ENCODE results near the gene TRIM66. TPM values are rescaled to one million over a fixed set of nuclear protein-coding genes. Genes with fewer than 3 reads are reported as not detected.

The TRIM66 gene
- total RNA-seq, 2 experiments from 2014 or later: 24.7 to 28.4 TPM

GRCh38 chr11:8601376-8602133, 80.9 kb downstream of the TRIM66 start:
- no peak for TF ChIP-seq CTCF (IDR thresholded peaks at IDR 0.05)
- intact Hi-C loops (cut with micrococcal nuclease): no loop called here
- H3K9me3 Mint-ChIP-seq: no peaks in the 10 kb centered on the region

GRCh38 chr11:8598506-8598905, 84.0 kb downstream of the TRIM66 start:
- Mint-ChIP-seq H3K27me3 (peaks cover 24% of the 10 kb centered on the region), H3K4me1 (ENCODE audit: low read depth) (peaks cover 3% of the 10 kb centered on the region), H3K4me3 (no peak overlapping the region), H3K36me3 (ENCODE audit: low read depth) (no peaks in the 10 kb centered on the region), H3K9me3 (no peaks in the 10 kb centered on the region), H3K27ac (no peak overlapping the region)
- TF ChIP-seq CTCF (IDR thresholded peaks at IDR 0.05): no peak
- CTCF ChIA-PET: interaction anchor here (1.1 kb wide), 1 partner anchor 403 kb away, joined by 3 read pairs; no protein-coding TSS in a partner anchor
- no peak for DNase-seq
- intact Hi-C loops (cut with micrococcal nuclease): no loop called here
- POLR2A ChIA-PET: no interaction called here
- no peak for ATAC-seq

More at GRCh38 chr11:8601376-8602133, 80.9 kb downstream of the TRIM66 start:
- H3K27me3 Mint-ChIP-seq: peaks cover 27% of the 10 kb centered on the region
- DNase-seq (no peak), ATAC-seq (no peak)
- POLR2A ChIA-PET: no interaction called here
- no peaks in the 10 kb centered on the region for H3K36me3 Mint-ChIP-seq (ENCODE audit: low read depth)
- no peak overlapping the region for H3K27ac Mint-ChIP-seq
- H3K4me3 Mint-ChIP-seq: no peak overlapping the region
- H3K4me1 Mint-ChIP-seq (ENCODE audit: low read depth): no peaks in the 10 kb centered on the region
- CTCF ChIA-PET: no interaction called here

GRCh38 chr11:8597182-8597581, 85.3 kb downstream of the TRIM66 start:
- no peak for TF ChIP-seq CTCF (IDR thresholded peaks at IDR 0.05)
- no peak for DNase-seq
- CTCF ChIA-PET: no interaction called here
- H3K4me3 Mint-ChIP-seq: no peak overlapping the region
- POLR2A ChIA-PET: no interaction called here
- H3K27ac Mint-ChIP-seq: no peak overlapping the region
- intact Hi-C loops (cut with micrococcal nuclease): no loop called here
- no peak for ATAC-seq
- H3K27me3 Mint-ChIP-seq: peaks cover 31% of the 10 kb centered on the region
- H3K36me3 Mint-ChIP-seq (ENCODE audit: low read depth): no peaks in the 10 kb centered on the region
- H3K9me3 Mint-ChIP-seq: no peaks in the 10 kb centered on the region
- peaks cover 3% of the 10 kb centered on the region for H3K4me1 Mint-ChIP-seq (ENCODE audit: low read depth)

- peaks cover 3% of the 10 kb centered on the region for H3K4me1 Mint-ChIP-seq (ENCODE audit: low read depth)
- no peak for TF ChIP-seq CTCF (IDR thresholded peaks at IDR 0.05)
- no peak overlapping the region for H3K27ac Mint-ChIP-seq
- POLR2A ChIA-PET: no interaction called here
- ATAC-seq: no peak
- intact Hi-C loops (cut with micrococcal nuclease): no loop called here
- CTCF ChIA-PET: no interaction called here
- no peak for DNase-seq
- H3K27me3 Mint-ChIP-seq: peaks cover 35% of the 10 kb centered on the region
- no peaks in the 10 kb centered on the region for H3K36me3 Mint-ChIP-seq (ENCODE audit: low read depth)
- H3K4me3 Mint-ChIP-seq: no peak overlapping the region
- H3K9me3 Mint-ChIP-seq: no peaks in the 10 kb centered on the region
Observed at GRCh38 chr11:8596504-8597046, 85.9 kb downstream of the TRIM66 start.

Data from activated CD8-positive, alpha-beta T cell treated with anti-CD3 and anti-CD28 coated beads for 36 hours (primary cell).